ENCODE data around the gene HCFC1R1. TPM values are rescaled to one million over a fixed set of nuclear protein-coding genes. Genes with fewer than 3 reads are reported as not detected.

Gene HCFC1R1
- polyA plus RNA-seq, 4 donors: 51.5 to 119 (median 57.0) TPM

DNA sequence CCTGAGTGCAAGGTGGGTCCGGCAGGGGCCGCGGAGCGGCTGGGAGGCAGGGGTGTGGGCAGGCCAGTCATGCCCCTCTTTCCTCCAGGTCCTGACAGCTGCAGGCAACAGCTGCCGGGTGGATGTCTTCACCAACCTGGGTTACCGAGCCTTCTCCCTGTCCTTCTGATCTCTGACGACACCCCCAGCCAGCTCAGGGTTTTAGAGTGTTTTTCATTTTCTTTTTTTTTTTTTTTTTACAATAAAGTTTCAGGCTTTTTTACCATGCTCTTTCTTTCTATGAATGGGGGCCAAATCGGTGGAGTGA is 3.7 kb upstream of the HCFC1R1 start:
- Histone ChIP-seq H3K9me3 (ENCODE audit: control insufficient read depth in 2 of 2, insufficient read depth in 1 of 2, low read depth in 1 of 2, low read length in 1 of 2) (no peaks in the 10 kb centered on the region), H3K27me3 (ENCODE audit: control insufficient read depth in 3 of 3, insufficient read depth in 3 of 3, low read length in 3 of 3) (peaks cover 0 to 28% (median 9%) of the 10 kb centered on the region in 3 donors), H3K27ac (ENCODE audit: low read depth in 1 of 3, low read length in 2 of 3) (no peak overlapping the region), H3K4me3 (ENCODE audit: low read depth in 1 of 3, low read length in 3 of 3) (no peak overlapping the region), H3K4me1 (ENCODE audit: control insufficient read depth in 3 of 3, insufficient read depth in 2 of 3, low read depth in 1 of 3, low read length in 2 of 3) (peaks cover 2 to 36% (median 8%) of the 10 kb centered on the region in 3 donors), H3K36me3 (ENCODE audit: control insufficient read depth in 3 of 3, insufficient read depth in 2 of 3, low read depth in 1 of 3, low read length in 3 of 3) (peaks cover 0 to 55% (median 5%) of the 10 kb centered on the region in 3 donors)
- DNase-seq: no peak
- 79 to 91% (median 83%) methylated on average over 7 to 8 of the region's 8 CpGs for WGBS, 3 donors
- no peak for FAIRE-seq

DNA sequence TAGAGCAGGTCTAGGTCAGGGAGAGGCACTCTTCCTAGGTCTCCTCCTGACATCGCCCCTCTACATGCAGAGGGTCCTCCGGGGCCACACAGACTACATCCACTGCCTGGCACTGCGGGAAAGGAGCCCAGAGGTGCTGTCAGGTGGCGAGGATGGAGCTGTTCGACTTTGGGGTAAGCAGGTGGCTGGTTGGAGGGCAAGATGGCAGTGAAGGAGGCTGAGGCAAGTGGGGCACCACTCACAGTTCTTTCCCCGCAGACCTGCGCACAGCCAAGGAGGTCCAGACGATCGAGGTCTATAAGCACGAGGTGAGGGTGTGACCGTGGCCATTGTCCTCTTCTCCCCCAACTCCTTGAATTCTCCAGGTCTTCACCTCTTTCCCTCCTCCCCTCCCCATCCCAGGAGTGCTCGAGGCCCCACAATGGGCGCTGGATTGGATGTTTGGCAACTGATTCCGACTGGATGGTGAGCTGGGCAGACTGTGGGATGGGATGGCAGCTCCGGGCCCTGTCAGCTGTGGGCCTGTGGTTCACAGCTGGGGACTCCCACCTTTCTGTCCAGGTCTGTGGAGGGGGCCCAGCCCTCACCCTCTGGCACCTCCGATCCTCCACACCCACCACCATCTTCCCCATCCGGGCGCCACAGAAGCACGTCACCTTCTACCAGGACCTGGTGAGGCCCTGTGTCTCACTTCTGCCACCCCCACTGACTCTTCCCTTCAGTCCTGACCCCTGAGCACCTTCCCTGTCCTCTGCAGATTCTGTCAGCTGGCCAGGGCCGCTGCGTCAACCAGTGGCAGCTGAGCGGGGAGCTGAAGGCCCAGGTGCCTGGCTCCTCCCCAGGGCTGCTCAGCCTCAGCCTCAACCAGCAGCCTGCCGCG is 3.1 kb upstream of the HCFC1R1 start:
- no peak overlapping the region for H3K4me3 ChIP-seq (ENCODE audit: low read depth in 1 of 3, low read length in 3 of 3)
- H3K4me1 ChIP-seq (ENCODE audit: control insufficient read depth in 3 of 3, insufficient read depth in 2 of 3, low read depth in 1 of 3, low read length in 2 of 3): peaks cover 2 to 42% (median 11%) of the 10 kb centered on the region in 3 donors
- H3K36me3 ChIP-seq (ENCODE audit: control insufficient read depth in 3 of 3, insufficient read depth in 2 of 3, low read depth in 1 of 3, low read length in 3 of 3): peaks cover 0 to 60% (median 5%) of the 10 kb centered on the region in 3 donors
- H3K9me3 ChIP-seq (ENCODE audit: control insufficient read depth in 2 of 2, insufficient read depth in 1 of 2, low read depth in 1 of 2, low read length in 1 of 2): no peaks in the 10 kb centered on the region
- H3K27me3 ChIP-seq (ENCODE audit: control insufficient read depth in 3 of 3, insufficient read depth in 3 of 3, low read length in 3 of 3): peaks cover 0 to 28% (median 9%) of the 10 kb centered on the region in 3 donors
- no peak for FAIRE-seq
- WGBS, 3 donors: 95 to 96% (median 95%) methylated on average over 23 to 24 of the region's 24 CpGs
- no peak overlapping the region for H3K27ac ChIP-seq (ENCODE audit: low read depth in 1 of 3, low read length in 2 of 3)
- DNase-seq: no peak

DNA sequence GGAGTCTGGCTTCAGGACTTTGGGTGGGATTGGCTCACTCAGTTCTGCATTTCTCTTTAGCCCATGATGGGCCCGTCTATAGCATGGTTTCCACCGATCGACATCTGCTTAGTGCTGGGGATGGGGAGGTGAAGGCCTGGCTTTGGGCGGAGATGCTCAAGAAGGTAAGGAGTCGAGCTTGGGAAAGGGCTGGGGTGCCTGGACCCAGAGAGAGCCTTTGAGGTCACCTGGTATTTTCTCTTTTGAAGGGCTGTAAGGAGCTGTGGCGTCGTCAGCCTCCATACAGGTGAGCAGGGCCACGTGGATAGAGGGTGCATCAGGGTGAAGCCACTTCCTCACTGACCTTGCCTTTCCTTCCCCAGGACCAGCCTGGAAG is 2.2 kb upstream of the HCFC1R1 start:
- H3K27me3 ChIP-seq (ENCODE audit: control insufficient read depth in 3 of 3, insufficient read depth in 3 of 3, low read length in 3 of 3): peaks cover 0 to 24% (median 9%) of the 10 kb centered on the region in 3 donors
- no peak overlapping the region for H3K27ac ChIP-seq (ENCODE audit: low read depth in 1 of 3, low read length in 2 of 3)
- FAIRE-seq: no peak
- peaks cover 0 to 65% (median 5%) of the 10 kb centered on the region in 3 donors for H3K36me3 ChIP-seq (ENCODE audit: control insufficient read depth in 3 of 3, insufficient read depth in 2 of 3, low read depth in 1 of 3, low read length in 3 of 3)
- DNase-seq: no peak
- 86 to 93% (median 90%) methylated on average over 8 of the region's 8 CpGs for whole genome bisulfite sequencing, 3 donors
- H3K9me3 ChIP-seq (ENCODE audit: control insufficient read depth in 2 of 2, insufficient read depth in 1 of 2, low read depth in 1 of 2, low read length in 1 of 2): no peaks in the 10 kb centered on the region
- H3K4me3 ChIP-seq (ENCODE audit: low read depth in 1 of 3, low read length in 3 of 3): no peak overlapping the region
- H3K4me1 ChIP-seq (ENCODE audit: control insufficient read depth in 3 of 3, insufficient read depth in 2 of 3, low read depth in 1 of 3, low read length in 2 of 3): peaks cover 2 to 50% (median 17%) of the 10 kb centered on the region in 3 donors

DNA sequence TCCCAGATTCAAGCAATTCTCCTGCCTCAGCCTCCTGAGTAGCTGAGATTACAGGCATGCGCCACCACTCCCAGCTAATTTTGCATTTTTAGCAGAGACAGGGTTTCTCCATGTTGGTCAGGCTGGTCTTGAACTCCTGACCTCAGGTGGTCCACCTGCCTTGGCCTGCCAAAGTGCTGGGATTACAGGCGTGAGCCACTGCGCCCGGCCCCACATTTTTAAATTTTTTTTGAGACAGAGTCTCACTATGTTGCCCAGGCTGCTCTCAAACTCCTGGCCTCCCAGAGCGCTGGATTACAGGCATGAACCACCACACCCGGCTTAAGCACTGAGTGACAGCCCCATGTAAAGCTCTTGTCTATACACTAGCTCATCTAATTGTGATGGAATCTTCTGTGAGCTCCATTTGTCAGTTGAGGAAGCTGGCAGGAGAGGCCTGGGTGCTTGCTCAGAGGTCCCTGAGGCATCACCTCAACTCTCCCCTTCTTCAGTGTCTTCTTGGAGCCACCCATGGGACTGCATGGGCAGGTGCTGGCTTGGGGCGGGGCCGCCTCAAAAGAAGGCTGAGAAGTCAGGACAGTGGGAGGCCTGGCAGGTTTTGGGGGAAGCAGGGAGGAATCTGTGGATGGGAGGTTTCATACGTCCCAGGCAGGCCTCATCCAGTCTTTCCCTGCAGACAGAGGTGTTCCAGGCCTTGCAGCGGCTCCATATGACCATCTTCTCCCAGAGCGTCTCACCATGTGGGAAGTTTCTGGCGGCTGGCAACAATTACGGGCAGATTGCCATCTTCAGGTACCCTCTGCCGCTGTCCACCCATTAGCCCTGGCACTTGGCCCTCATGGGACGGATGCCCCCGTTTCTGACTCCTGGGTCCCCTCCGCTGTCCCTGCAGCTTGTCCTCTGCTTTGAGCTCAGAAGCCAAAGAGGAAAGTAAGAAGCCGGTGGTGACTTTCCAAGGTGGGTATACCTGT is 1.6 kb upstream of the HCFC1R1 start:
- DNase-seq: no peak
- Histone ChIP-seq H3K27me3 (ENCODE audit: control insufficient read depth in 3 of 3, insufficient read depth in 3 of 3, low read length in 3 of 3) (peaks cover 0 to 19% (median 6%) of the 10 kb centered on the region in 3 donors), H3K36me3 (ENCODE audit: control insufficient read depth in 3 of 3, insufficient read depth in 2 of 3, low read depth in 1 of 3, low read length in 3 of 3) (peaks cover 0 to 62% (median 5%) of the 10 kb centered on the region in 3 donors), H3K4me1 (ENCODE audit: control insufficient read depth in 3 of 3, insufficient read depth in 2 of 3, low read depth in 1 of 3, low read length in 2 of 3) (peaks cover 2 to 50% (median 17%) of the 10 kb centered on the region in 3 donors), H3K27ac (ENCODE audit: low read depth in 1 of 3, low read length in 2 of 3) (no peak overlapping the region), H3K9me3 (ENCODE audit: control insufficient read depth in 2 of 2, insufficient read depth in 1 of 2, low read depth in 1 of 2, low read length in 1 of 2) (no peaks in the 10 kb centered on the region), H3K4me3 (ENCODE audit: low read depth in 1 of 3, low read length in 3 of 3) (no peak overlapping the region)
- no peak for FAIRE-seq
- WGBS, 3 donors: 90 to 95% (median 91%) methylated on average over 18 of the region's 18 CpGs

DNA sequence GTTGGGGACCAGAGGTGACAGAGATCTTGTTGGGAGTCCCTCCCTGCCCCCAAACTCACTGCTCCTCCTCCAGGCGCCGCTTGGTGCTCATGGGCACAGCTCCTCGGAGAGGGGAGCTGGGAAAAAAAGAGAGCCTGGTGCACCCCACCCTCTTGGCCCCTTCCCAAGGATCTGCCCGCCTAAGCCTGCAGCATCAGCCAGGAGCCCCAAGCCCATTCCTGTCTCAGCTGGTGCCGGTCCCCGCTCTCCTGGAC is 400 bp downstream of the HCFC1R1 start:
- H3K4me3 ChIP-seq (ENCODE audit: low read depth in 1 of 3, low read length in 3 of 3): peak overlapping the region; percentile 33 to 91 (median 53)
- peaks cover 2 to 50% (median 17%) of the 10 kb centered on the region in 3 donors for H3K4me1 ChIP-seq (ENCODE audit: control insufficient read depth in 3 of 3, insufficient read depth in 2 of 3, low read depth in 1 of 3, low read length in 2 of 3)
- 21 to 37% (median 29%) methylated on average over 3 to 6 of the region's 6 CpGs for WGBS, 3 donors
- no peak for FAIRE-seq
- peak overlapping the region; percentile 80 to 99 (median 93) for H3K27ac ChIP-seq (ENCODE audit: low read depth in 1 of 3, low read length in 2 of 3)
- H3K36me3 ChIP-seq (ENCODE audit: control insufficient read depth in 3 of 3, insufficient read depth in 2 of 3, low read depth in 1 of 3, low read length in 3 of 3): peaks cover 0 to 48% (median 5%) of the 10 kb centered on the region in 3 donors
- no peaks in the 10 kb centered on the region for H3K9me3 ChIP-seq (ENCODE audit: control insufficient read depth in 2 of 2, insufficient read depth in 1 of 2, low read depth in 1 of 2, low read length in 1 of 2)
- peaks cover 0 to 4% (median 0%) of the 10 kb centered on the region in 3 donors for H3K27me3 ChIP-seq (ENCODE audit: control insufficient read depth in 3 of 3, insufficient read depth in 3 of 3, low read length in 3 of 3)
- peak in 1 of 2 donors; percentile 34 for DNase-seq

DNA sequence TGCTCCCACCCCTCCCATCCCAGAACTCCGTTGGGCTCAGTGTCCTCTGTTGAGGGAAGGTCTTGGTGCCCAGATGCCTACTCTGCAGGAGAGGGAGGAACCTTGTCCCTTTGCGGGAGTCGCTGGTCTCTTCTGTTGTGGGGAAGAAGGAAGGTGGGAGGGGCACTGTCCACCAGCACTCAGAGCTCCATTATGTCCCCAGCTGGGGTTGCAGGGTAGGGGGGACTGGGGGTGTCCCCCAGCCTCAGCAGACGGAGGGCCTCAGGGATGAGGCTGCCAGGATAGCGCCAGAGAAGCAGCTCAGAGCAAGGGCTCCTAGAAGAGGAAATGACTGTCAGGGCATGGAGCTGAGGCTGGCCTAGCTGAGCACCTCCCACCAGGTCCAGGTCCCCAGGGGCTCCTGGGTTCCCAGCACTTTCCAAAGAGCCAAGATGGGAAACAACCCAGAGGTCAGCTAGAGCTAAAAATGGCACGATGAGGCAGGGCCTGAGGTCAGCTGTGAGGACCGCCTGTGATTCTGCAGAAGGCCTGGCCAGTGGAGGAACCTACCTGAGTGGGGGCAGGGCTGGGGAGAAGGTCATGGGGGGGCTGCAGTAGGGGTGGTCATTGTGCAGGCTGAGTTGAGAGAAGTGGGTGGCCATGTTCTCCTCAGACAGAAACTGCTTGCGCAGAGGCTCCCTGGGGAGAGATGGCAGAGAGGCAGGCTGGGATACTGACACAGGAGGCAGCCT is 893 bp downstream of the HCFC1R1 start:
- FAIRE-seq: no peak
- WGBS, 3 donors: 44 to 52% (median 46%) methylated on average over 8 of the region's 8 CpGs
- H3K27ac ChIP-seq (ENCODE audit: low read depth in 1 of 3, low read length in 2 of 3): peak overlapping the region; percentile 80 to 99 (median 93)

DNA sequence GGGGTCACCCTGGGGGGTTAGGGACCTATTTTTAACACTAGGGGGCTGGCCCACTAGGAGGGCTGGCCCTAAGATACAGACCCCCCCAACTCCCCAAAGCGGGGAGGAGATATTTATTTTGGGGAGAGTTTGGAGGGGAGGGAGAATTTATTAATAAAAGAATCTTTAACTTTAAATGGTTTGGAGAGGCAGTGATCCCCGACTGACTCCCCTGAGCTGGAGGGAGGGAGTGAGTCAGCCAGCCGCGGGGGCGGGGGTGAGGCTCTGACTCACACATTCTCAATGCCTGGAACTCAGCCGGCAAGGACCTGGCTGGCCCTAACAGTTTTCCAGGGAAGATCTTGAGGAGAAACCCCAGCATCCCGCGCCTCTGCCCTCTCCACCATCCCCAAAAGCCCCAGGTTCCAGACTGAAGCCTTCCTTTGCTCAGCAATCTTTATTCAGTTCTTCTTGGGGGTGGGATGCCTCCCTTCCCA is 1.5 kb downstream of the HCFC1R1 start:
- Histone ChIP-seq H3K9me3 (ENCODE audit: control insufficient read depth in 2 of 2, insufficient read depth in 1 of 2, low read depth in 1 of 2, low read length in 1 of 2) (no peaks in the 10 kb centered on the region), H3K36me3 (ENCODE audit: control insufficient read depth in 3 of 3, insufficient read depth in 2 of 3, low read depth in 1 of 3, low read length in 3 of 3) (peaks cover 0 to 42% (median 5%) of the 10 kb centered on the region in 3 donors), H3K4me1 (ENCODE audit: control insufficient read depth in 3 of 3, insufficient read depth in 2 of 3, low read depth in 1 of 3, low read length in 2 of 3) (peaks cover 2 to 52% (median 17%) of the 10 kb centered on the region in 3 donors), H3K27ac (ENCODE audit: low read depth in 1 of 3, low read length in 2 of 3) (peak overlapping the region; percentile 97 to 99 (median 99)), H3K27me3 (ENCODE audit: control insufficient read depth in 3 of 3, insufficient read depth in 3 of 3, low read length in 3 of 3) (peaks cover 0 to 10% (median 0%) of the 10 kb centered on the region in 3 donors), H3K4me3 (ENCODE audit: low read depth in 1 of 3, low read length in 3 of 3) (peak overlapping the region in 2 of 3 donors; percentile 82 to 97)
- WGBS, 3 donors: 3 to 14% (median 12%) methylated on average over 7 to 8 of the region's 8 CpGs
- no peak for FAIRE-seq
- peak; percentile 90 for DNase-seq

More for the DNA sequence above, 893 bp downstream of the HCFC1R1 start:
- Histone ChIP-seq H3K4me1 (ENCODE audit: control insufficient read depth in 3 of 3, insufficient read depth in 2 of 3, low read depth in 1 of 3, low read length in 2 of 3) (peaks cover 2 to 53% (median 17%) of the 10 kb centered on the region in 3 donors), H3K9me3 (ENCODE audit: control insufficient read depth in 2 of 2, insufficient read depth in 1 of 2, low read depth in 1 of 2, low read length in 1 of 2) (no peaks in the 10 kb centered on the region), H3K4me3 (ENCODE audit: low read depth in 1 of 3, low read length in 3 of 3) (peak overlapping the region in 2 of 3 donors; percentile 53 to 97), H3K36me3 (ENCODE audit: control insufficient read depth in 3 of 3, insufficient read depth in 2 of 3, low read depth in 1 of 3, low read length in 3 of 3) (peaks cover 0 to 48% (median 5%) of the 10 kb centered on the region in 3 donors), H3K27me3 (ENCODE audit: control insufficient read depth in 3 of 3, insufficient read depth in 3 of 3, low read length in 3 of 3) (peaks cover 0 to 9% (median 0%) of the 10 kb centered on the region in 3 donors)
- no peak for DNase-seq

Data from small intestine (tissue), 7 donors.